ENCODE measurements around the gene CCDC197. TPM values are rescaled to one million over a fixed set of nuclear protein-coding genes. Genes with fewer than 3 reads are reported as not detected.

The CCDC197 gene
- polyA plus RNA-seq: not detected
- long read RNA-seq, donor 1: 0 reads
- long read RNA-seq, donor 2: 0 reads
- long read RNA-seq, donor 3: 0 reads
- long read RNA-seq, donor 4: 0 reads
- long read RNA-seq, donor 5: 0 reads
- long read RNA-seq, donor 6: 0 reads
- long read RNA-seq, donor 7: 0 reads
- long read RNA-seq, donor 8: 0 reads
- long read RNA-seq, donor 9: 0 reads
- long read RNA-seq, donor 10: 0 reads
- long read RNA-seq, donor 11: 0 reads

DNA sequence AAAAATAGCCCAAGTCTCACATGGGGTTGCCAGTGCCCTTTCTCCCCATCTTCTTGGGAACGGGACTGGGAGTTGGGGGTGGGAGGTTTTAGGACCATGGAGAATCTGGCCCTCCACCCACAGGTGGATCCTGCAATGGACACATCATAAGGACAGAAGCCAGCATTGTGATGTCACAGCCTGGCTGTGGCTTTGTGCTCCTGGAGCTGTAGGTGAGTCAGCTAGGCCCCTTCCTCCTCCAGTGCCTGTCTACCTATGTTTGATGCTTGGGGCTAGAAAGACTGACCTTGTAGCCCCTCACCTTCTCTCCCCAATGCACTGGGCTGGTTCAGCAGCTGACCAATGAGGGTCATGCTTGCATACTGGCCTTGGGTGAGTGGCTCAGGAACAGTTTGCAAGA, at the start of gene CCDC197:
Gene CCDC197 (plus strand): TSS at position 220 of the 400 bp plus-strand sequence. CDS start 831 bp downstream, outside the sequence.
- no peaks in the 10 kb centered on the region for H3K9me3 ChIP-seq (ENCODE audit: control insufficient read depth, low read depth, low read length)
- no peak within 1 kb of the TSS for H3K4me3 ChIP-seq (ENCODE audit: low read length)
- peaks cover 4% of the 10 kb centered on the region for H3K4me1 ChIP-seq (ENCODE audit: control insufficient read depth, insufficient read depth, low read length)
- H3K36me3 ChIP-seq (ENCODE audit: control insufficient read depth, insufficient read depth, low read length): no peaks in the 10 kb centered on the region
- WGBS (ENCODE audit: insufficient coverage, low lambda C conversion rate): no CpG with 5 or more reads among the region's 1 CpG
- no peak within 1 kb of the TSS for H3K27ac ChIP-seq (ENCODE audit: low read length)
- no peak for DNase-seq
- peaks cover 18% of the 10 kb centered on the region for H3K27me3 ChIP-seq (ENCODE audit: control insufficient read depth, insufficient read depth, low read length)

DNA sequence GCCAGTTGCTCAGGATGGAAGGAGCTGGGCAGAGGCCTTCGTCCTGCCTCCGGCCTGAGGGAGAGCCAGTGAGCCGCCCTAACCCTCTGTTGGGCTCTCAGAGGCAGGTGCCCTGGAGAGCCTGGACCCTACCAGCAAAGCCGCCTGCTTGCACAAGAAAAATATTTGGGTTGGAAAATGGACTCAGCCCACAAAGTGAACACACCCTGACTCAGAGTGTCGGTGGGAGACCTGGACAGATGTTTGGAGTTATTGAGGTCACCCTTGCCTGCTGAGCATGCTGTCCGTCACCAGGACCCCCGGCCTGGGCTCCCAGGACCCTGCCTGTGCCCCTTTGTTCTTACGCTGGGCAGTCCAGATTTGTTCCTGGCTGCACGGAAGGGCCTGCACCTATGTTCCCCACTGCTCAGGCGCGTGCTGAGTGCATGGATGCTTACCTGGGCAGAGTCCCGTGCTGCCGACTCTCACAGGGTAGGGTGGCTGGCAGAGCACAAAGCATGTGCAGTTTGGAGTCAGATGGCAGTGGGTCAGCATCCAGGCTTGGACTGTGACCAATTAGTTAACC, 47.5 kb upstream of the CCDC197 start:
- H3K9me3 ChIP-seq (ENCODE audit: control insufficient read depth, low read depth, low read length): peaks cover 4% of the 10 kb centered on the region
- no peak for DNase-seq
- H3K4me3 ChIP-seq (ENCODE audit: low read length): no peak overlapping the region
- H3K27me3 ChIP-seq (ENCODE audit: control insufficient read depth, insufficient read depth, low read length): no peaks in the 10 kb centered on the region
- H3K27ac ChIP-seq (ENCODE audit: low read length): no peak overlapping the region
- H3K36me3 ChIP-seq (ENCODE audit: control insufficient read depth, insufficient read depth, low read length): no peaks in the 10 kb centered on the region
- no CpG with 5 or more reads among the region's 13 CpGs for WGBS (ENCODE audit: insufficient coverage, low lambda C conversion rate)
- peaks cover 31% of the 10 kb centered on the region for H3K4me1 ChIP-seq (ENCODE audit: control insufficient read depth, insufficient read depth, low read length)

DNA sequence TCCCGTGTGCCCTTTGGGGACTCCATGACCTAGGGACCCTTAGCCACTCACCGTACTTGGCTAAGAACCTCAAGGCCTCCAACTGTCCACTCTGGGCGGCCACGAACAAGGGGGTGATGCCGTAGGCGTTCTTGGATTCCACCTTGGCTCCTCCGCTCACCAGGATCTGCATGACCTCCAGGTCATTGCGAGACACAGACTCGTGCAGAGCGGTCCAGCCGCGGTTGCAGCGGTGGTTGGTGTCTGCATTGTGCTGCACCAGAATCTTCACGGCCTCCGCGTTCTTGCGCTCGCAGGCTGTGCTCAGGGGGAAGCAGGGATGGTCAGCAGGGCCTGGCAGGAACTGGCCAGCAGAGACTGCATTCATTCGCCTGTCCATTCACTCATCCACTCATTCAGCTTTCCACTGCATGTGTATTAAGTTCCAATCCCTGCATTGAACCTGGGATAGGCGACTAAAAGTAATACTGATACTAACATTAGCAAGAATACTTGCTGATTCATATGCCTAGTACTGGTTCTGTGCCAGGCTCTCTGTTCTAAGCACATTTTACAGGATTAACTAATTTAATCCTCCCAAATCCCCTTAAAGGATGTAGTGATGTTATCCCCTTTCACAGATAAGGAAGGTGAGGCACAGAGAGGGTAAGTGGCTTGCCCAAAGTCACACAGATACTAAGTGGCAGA, 46.0 kb upstream of the CCDC197 start:
- no CpG with 5 or more reads among the region's 20 CpGs for WGBS (ENCODE audit: insufficient coverage, low lambda C conversion rate)
- DNase-seq: no peak
- Histone ChIP-seq H3K4me3 (ENCODE audit: low read length) (no peak overlapping the region), H3K4me1 (ENCODE audit: control insufficient read depth, insufficient read depth, low read length) (peaks cover 29% of the 10 kb centered on the region), H3K9me3 (ENCODE audit: control insufficient read depth, low read depth, low read length) (peaks cover 4% of the 10 kb centered on the region), H3K27ac (ENCODE audit: low read length) (no peak overlapping the region), H3K27me3 (ENCODE audit: control insufficient read depth, insufficient read depth, low read length) (no peaks in the 10 kb centered on the region), H3K36me3 (ENCODE audit: control insufficient read depth, insufficient read depth, low read length) (no peaks in the 10 kb centered on the region)

DNA sequence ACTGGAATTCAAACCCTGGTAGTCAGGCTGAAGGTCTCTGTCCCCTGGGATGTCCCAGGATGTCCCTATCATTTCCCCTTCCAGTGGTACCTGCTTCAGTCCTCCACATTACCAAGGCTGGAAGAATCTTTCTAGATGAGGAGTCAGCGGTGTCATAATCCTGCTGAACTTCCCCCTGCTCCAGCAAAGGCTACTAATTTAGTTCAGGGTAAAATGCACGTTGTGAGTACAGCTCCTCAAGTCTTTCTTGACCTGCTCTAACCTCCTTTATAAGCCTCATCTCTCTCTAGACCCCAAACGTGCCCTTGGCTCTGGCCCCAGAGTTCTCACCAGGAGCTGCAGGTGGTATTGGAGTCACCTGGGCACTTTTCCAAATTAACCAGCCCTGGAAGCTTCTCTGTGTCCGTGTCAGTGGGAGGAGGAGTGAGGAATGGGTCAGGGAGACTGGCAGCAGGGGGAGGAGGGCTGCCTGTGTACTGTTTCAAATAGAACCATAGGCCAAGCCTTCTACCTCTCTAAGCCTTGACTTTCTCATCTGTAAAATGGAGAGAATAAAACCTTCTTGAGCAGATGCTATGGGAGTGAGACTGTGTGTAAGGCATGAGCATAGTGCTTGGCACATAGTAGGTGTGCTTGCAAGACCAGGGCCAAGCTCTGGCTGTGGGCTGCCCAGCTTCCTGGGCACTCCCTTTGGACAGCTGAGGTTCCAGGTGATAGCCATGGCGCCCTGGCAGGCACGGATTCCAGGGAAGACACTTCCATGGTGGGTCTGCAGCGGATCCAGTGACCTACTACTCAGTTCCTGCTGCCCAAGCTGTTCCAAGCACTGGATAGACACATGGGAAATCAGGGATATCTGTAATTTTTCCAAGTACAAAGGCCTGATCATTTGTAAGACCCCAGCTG, 45.2 kb upstream of the CCDC197 start:
- Histone ChIP-seq H3K4me3 (ENCODE audit: low read length) (no peak overlapping the region), H3K27ac (ENCODE audit: low read length) (no peak overlapping the region), H3K9me3 (ENCODE audit: control insufficient read depth, low read depth, low read length) (peaks cover 4% of the 10 kb centered on the region), H3K36me3 (ENCODE audit: control insufficient read depth, insufficient read depth, low read length) (no peaks in the 10 kb centered on the region), H3K4me1 (ENCODE audit: control insufficient read depth, insufficient read depth, low read length) (peaks cover 30% of the 10 kb centered on the region), H3K27me3 (ENCODE audit: control insufficient read depth, insufficient read depth, low read length) (no peaks in the 10 kb centered on the region)
- DNase-seq: no peak
- no CpG with 5 or more reads among the region's 7 CpGs for WGBS (ENCODE audit: insufficient coverage, low lambda C conversion rate)

DNA sequence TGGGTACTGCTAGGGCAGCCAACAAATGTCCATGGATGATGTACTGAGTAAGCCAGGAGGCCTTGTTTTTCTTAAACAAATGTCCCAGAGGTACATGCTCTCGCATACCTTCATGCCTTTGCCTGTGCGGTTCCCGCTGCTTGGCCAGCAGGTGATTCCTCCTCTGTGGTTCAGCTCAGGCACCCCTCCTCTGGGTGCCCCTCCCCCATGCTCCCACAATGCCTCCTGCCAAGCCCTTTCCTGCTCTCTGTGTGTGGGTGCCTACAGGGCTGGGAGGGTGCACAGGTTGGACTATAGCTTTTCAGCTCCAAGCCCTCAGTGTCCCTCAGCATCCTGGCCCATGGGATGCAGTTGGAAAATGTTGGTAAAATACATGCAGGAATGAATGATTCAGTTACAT, 44.3 kb upstream of the CCDC197 start:
- H3K27ac ChIP-seq (ENCODE audit: low read length): no peak overlapping the region
- H3K4me3 ChIP-seq (ENCODE audit: low read length): no peak overlapping the region
- no CpG with 5 or more reads among the region's 3 CpGs for WGBS (ENCODE audit: insufficient coverage, low lambda C conversion rate)
- H3K4me1 ChIP-seq (ENCODE audit: control insufficient read depth, insufficient read depth, low read length): peaks cover 34% of the 10 kb centered on the region
- H3K27me3 ChIP-seq (ENCODE audit: control insufficient read depth, insufficient read depth, low read length): no peaks in the 10 kb centered on the region
- no peaks in the 10 kb centered on the region for H3K9me3 ChIP-seq (ENCODE audit: control insufficient read depth, low read depth, low read length)
- no peaks in the 10 kb centered on the region for H3K36me3 ChIP-seq (ENCODE audit: control insufficient read depth, insufficient read depth, low read length)
- no peak for DNase-seq

DNA sequence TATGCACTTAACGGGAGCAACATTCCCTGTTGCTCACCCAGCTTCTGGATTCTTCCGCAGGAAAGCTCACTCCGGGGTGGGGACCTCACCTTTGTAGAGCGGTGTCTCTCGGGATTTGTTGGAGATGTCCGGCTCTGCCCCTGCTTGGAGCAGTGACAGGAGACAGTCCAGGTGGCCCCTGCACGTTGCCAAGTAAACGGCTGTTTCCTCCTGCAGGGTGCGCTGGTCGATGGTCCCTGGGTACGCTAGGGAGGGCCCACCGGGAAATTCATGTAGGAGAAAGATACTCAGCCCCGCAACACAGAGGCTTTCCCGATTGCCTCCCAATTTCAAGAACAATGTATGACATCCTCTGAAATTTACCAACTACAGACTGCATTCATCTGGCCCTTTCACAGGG, 43.8 kb upstream of the CCDC197 start:
- H3K36me3 ChIP-seq (ENCODE audit: control insufficient read depth, insufficient read depth, low read length): no peaks in the 10 kb centered on the region
- H3K4me1 ChIP-seq (ENCODE audit: control insufficient read depth, insufficient read depth, low read length): peaks cover 38% of the 10 kb centered on the region
- no peak overlapping the region for H3K4me3 ChIP-seq (ENCODE audit: low read length)
- no CpG with 5 or more reads among the region's 14 CpGs for WGBS (ENCODE audit: insufficient coverage, low lambda C conversion rate)
- H3K9me3 ChIP-seq (ENCODE audit: control insufficient read depth, low read depth, low read length): no peaks in the 10 kb centered on the region
- no peak overlapping the region for H3K27ac ChIP-seq (ENCODE audit: low read length)
- H3K27me3 ChIP-seq (ENCODE audit: control insufficient read depth, insufficient read depth, low read length): no peaks in the 10 kb centered on the region
- no peak for DNase-seq

DNA sequence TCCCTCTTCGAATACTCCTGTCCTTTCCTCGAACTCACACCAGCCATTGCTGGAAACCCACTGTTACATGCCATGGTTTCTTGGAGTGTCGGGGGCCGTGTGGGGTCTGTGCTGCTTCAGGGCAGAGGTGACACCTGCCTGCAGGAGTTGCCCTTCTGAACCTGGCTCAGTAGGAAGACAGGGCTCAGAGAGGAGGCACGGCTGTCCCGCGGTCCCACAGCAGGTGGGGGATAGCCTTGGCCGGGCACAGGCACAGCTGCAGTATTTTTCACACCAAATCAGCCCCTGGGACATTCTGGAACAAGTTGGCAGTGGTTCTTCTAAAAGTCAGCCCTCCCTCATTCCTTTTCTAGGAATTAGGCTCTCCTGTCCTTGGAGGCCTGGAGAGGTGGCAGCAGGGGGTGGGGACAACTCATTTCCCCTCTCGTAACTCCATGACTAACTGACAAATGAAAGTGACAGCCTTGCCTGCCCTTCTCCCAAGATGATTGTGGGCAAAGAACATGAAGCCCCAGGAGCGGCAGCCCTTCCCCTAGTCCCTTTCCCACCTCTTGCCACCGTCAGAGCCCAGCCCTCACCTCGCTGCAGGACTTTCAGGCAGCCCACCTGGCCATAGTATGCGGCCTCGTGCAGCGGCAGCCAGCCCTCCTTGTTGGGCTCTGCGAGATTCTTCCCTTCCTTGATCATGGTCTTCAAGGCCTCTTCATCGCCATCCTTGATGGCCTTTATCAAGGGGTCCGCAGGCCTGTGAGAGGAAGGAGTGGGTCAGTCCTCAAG, 43.2 kb upstream of the CCDC197 start:
- peaks cover 45% of the 10 kb centered on the region for H3K4me1 ChIP-seq (ENCODE audit: control insufficient read depth, insufficient read depth, low read length)
- WGBS (ENCODE audit: insufficient coverage, low lambda C conversion rate): 40% methylated on average over 1 of the region's 18 CpGs
- H3K27ac ChIP-seq (ENCODE audit: low read length): no peak overlapping the region
- DNase-seq: no peak
- no peaks in the 10 kb centered on the region for H3K9me3 ChIP-seq (ENCODE audit: control insufficient read depth, low read depth, low read length)
- no peaks in the 10 kb centered on the region for H3K36me3 ChIP-seq (ENCODE audit: control insufficient read depth, insufficient read depth, low read length)
- H3K4me3 ChIP-seq (ENCODE audit: low read length): no peak overlapping the region
- no peaks in the 10 kb centered on the region for H3K27me3 ChIP-seq (ENCODE audit: control insufficient read depth, insufficient read depth, low read length)

DNA sequence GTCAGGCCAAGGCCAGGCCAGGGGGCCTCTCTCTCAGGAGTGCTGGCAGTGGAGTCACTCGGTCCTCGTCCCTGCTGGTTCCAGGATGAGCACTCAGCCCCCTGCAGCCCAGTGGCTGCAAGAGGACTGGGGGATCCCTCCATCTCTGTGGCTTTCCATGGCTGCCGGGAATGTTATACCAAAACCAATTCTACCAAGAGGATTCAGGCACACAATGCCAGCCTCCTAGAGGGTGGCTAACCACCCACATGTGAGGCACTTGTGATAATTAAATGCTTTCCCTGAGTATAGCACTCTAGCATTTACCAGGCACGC, 42.6 kb upstream of the CCDC197 start:
- no peak overlapping the region for H3K4me3 ChIP-seq (ENCODE audit: low read length)
- no peaks in the 10 kb centered on the region for H3K27me3 ChIP-seq (ENCODE audit: control insufficient read depth, insufficient read depth, low read length)
- H3K4me1 ChIP-seq (ENCODE audit: control insufficient read depth, insufficient read depth, low read length): peaks cover 49% of the 10 kb centered on the region
- H3K9me3 ChIP-seq (ENCODE audit: control insufficient read depth, low read depth, low read length): no peaks in the 10 kb centered on the region
- no peak overlapping the region for H3K27ac ChIP-seq (ENCODE audit: low read length)
- no peak for DNase-seq
- WGBS (ENCODE audit: insufficient coverage, low lambda C conversion rate): no CpG with 5 or more reads among the region's 4 CpGs
- no peaks in the 10 kb centered on the region for H3K36me3 ChIP-seq (ENCODE audit: control insufficient read depth, insufficient read depth, low read length)

DNA sequence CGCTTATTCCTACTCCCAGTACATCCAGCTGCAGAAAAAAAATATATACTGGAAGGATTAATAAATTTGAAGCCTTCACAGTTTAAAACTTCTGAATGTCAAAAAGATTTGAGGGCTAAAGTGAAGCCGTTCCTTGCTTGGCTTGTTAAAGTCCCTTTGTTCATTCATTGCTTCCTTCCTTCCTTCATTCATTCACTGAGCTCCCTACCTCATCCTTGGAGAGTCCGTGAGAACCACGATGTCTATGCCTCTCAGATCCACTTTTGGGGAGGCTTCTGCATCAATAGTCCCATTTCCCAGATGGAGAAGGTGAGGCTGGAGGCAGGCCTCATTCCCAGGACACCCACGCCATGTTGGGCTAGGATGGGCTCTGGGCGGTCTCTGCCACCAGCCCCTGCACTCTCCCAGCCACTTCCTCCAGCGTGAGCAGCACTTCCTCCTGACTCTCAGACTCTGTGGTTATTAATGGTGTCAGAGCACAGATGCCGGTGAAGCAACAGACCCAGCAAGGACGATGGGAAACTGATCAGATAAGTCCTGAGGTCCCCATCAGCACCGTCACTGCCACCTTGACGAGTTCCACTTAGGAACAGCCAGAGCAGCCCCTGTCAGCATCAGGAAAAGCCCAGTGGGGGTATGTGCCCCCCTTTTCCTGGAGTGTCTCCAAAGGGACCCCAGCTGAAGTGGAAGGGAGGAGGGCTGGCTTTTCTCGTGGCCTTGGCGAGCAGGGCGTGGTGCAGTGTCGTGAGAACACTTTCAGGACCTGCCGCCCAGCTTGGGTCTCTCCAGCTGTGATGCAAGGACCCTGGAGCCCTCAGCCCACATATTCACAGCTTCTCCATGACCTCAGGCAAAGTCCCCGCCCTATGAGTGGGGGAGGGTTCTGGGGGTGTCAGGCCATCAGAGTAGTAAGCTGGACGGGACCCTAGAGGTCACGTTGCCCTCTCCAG, 41.9 kb upstream of the CCDC197 start:
- Histone ChIP-seq H3K27me3 (ENCODE audit: control insufficient read depth, insufficient read depth, low read length) (no peaks in the 10 kb centered on the region), H3K4me3 (ENCODE audit: low read length) (peak overlapping the region; percentile 7), H3K27ac (ENCODE audit: low read length) (peak overlapping the region; percentile 30), H3K9me3 (ENCODE audit: control insufficient read depth, low read depth, low read length) (no peaks in the 10 kb centered on the region), H3K36me3 (ENCODE audit: control insufficient read depth, insufficient read depth, low read length) (no peaks in the 10 kb centered on the region), H3K4me1 (ENCODE audit: control insufficient read depth, insufficient read depth, low read length) (peaks cover 56% of the 10 kb centered on the region)
- no CpG with 5 or more reads among the region's 19 CpGs for WGBS (ENCODE audit: insufficient coverage, low lambda C conversion rate)
- DNase-seq: peak; percentile 46 to 74
